Mononuclear cell (primary cell): Measurements from ENCODE around the gene PYM1. TPM values are rescaled to one million over a fixed set of nuclear protein-coding genes. Genes with fewer than 3 reads are reported as not detected.
A peak's percentile ranks its signal among the peaks of the same experiment; 100 is the strongest.
"Not testable (repeated sequence)": the region's sequence is repeated elsewhere in the genome, so short reads cannot be mapped to it uniquely, and the experiment has no call there.

ENCODE experiments used
- H3K27me3 ChIP-seq: 2 replicates; pipeline ENCODE4 v1.6.0; 2011; ENCODE audit warnings: low read length, control low read depth; ENCODE audit not compliant: insufficient read depth
- H3K4me1 ChIP-seq: 2 replicates; pipeline ENCODE4 v1.5.1; 2011; ENCODE audit warnings: mild to moderate bottlenecking, low read length, control low read depth; ENCODE audit not compliant: insufficient read depth
- H3K4me3 ChIP-seq: 2 replicates; pipeline ENCODE4 v1.5.1; 2011; ENCODE audit warnings: mild to moderate bottlenecking, low read length, moderate library complexity
- H3K9me3 ChIP-seq: 2 replicates; pipeline ENCODE4 v1.5.1; 2011; ENCODE audit warnings: low read depth, mild to moderate bottlenecking, control low read depth, low read length
- total RNA-seq: library from RNA; depleted of rRNA; stranded (reverse); fragments of >200 nt; gene quantifications from one replicate; pipeline ENCODE4 v1.2.3, GENCODE V29; 2012

Gene PYM1
- total RNA-seq, 1 donor = 21.2 TPM

GRCh38 chr12:55931780-55932550, 4.3 kb upstream of the PYM1 start:
- no peaks in the 10 kb centered on the region for H3K9me3 ChIP-seq
- H3K4me3 ChIP-seq = peak overlapping the region; percentile 81
- H3K27me3 ChIP-seq = no peaks in the 10 kb centered on the region
- H3K4me1 ChIP-seq = peaks cover 77% of the 10 kb centered on the region

- H3K4me1 ChIP-seq = peaks cover 74% of the 10 kb centered on the region
- H3K4me3 ChIP-seq = peak overlapping the region; percentile 81
- no peaks in the 10 kb centered on the region for H3K27me3 ChIP-seq
- no peaks in the 10 kb centered on the region for H3K9me3 ChIP-seq
Observed at GRCh38 chr12:55931317-55931779, 3.7 kb upstream of the PYM1 start.

GRCh38 chr12:55930771-55931316, 3.1 kb upstream of the PYM1 start, which contains the start of gene DGKA:
Gene DGKA (plus strand): TSS chr12:55931162. CDS start chr12:55936504, 5,342 bp downstream.
- Histone ChIP-seq H3K4me3 (peak within 1 kb of the TSS; percentile 81), H3K4me1 (peaks cover 77% of the 10 kb centered on the region), H3K9me3 (no peaks in the 10 kb centered on the region), H3K27me3 (no peaks in the 10 kb centered on the region)

- no peaks in the 10 kb centered on the region for H3K9me3 ChIP-seq
- H3K4me1 ChIP-seq = peaks cover 78% of the 10 kb centered on the region
- H3K4me3 ChIP-seq = peak overlapping the region; percentile 75
- no peaks in the 10 kb centered on the region for H3K27me3 ChIP-seq
Observed at GRCh38 chr12:55929306-55929791, 1.7 kb upstream of the PYM1 start.

GRCh38 chr12:55926738-55927587, 731 bp downstream of the PYM1 start:
- Histone ChIP-seq H3K4me3 (peak overlapping the region; percentile 75), H3K4me1 (peaks cover 58% of the 10 kb centered on the region), H3K9me3 (no peaks in the 10 kb centered on the region), H3K27me3 (no peaks in the 10 kb centered on the region)

- peak overlapping the region; percentile 75 for H3K4me3 ChIP-seq
- no peaks in the 10 kb centered on the region for H3K27me3 ChIP-seq
- H3K9me3 ChIP-seq = no peaks in the 10 kb centered on the region
- H3K4me1 ChIP-seq = peaks cover 56% of the 10 kb centered on the region
Observed at GRCh38 chr12:55925870-55926737, 1.6 kb downstream of the PYM1 start.

GRCh38 chr12:55925371-55925770, 2.3 kb downstream of the PYM1 start:
- Histone ChIP-seq H3K9me3 (no peaks in the 10 kb centered on the region), H3K4me1 (peaks cover 49% of the 10 kb centered on the region), H3K27me3 (no peaks in the 10 kb centered on the region), H3K4me3 (no peak overlapping the region)

- not testable (repeated sequence) for H3K9me3 ChIP-seq, H3K4me3 ChIP-seq, H3K27me3 ChIP-seq
- H3K4me1 ChIP-seq = peaks cover 37% of the 10 kb centered on the region
Observed at GRCh38 chr12:55923648-55924047, 4.0 kb downstream of the PYM1 start.

- Histone ChIP-seq H3K27me3 (no peaks in the 10 kb centered on the region), H3K4me1 (peaks cover 27% of the 10 kb centered on the region), H3K9me3 (no peaks in the 10 kb centered on the region), H3K4me3 (no peak overlapping the region)
Observed at GRCh38 chr12:55922126-55922525, 5.6 kb downstream of the PYM1 start.

- H3K27me3 ChIP-seq, H3K9me3 ChIP-seq, H3K4me3 ChIP-seq: not testable (repeated sequence)
- H3K4me1 ChIP-seq = peaks cover 27% of the 10 kb centered on the region
Observed at GRCh38 chr12:55919032-55919431, 8.7 kb downstream of the PYM1 start.

- Histone ChIP-seq H3K9me3 (no peaks in the 10 kb centered on the region), H3K27me3 (no peaks in the 10 kb centered on the region), H3K4me3 (no peak overlapping the region), H3K4me1 (peaks cover 24% of the 10 kb centered on the region)
Observed at GRCh38 chr12:55915482-55915859, 12.2 kb downstream of the PYM1 start.

- H3K27me3 ChIP-seq = no peaks in the 10 kb centered on the region
- H3K4me3 ChIP-seq = no peak overlapping the region
- H3K9me3 ChIP-seq = no peaks in the 10 kb centered on the region
- H3K4me1 ChIP-seq = peaks cover 20% of the 10 kb centered on the region
Observed at GRCh38 chr12:55912908-55913307, 14.8 kb downstream of the PYM1 start.

- H3K4me1 ChIP-seq = peaks cover 1% of the 10 kb centered on the region
- H3K4me3 ChIP-seq = no peak overlapping the region
Observed at GRCh38 chr12:55909513-55909884, 18.2 kb downstream of the PYM1 start.

GRCh38 chr12:55908726-55909512, 18.8 kb downstream of the PYM1 start:
- H3K27me3 ChIP-seq = no peaks in the 10 kb centered on the region
- no peak overlapping the region for H3K4me3 ChIP-seq
- no peaks in the 10 kb centered on the region for H3K9me3 ChIP-seq
- no peaks in the 10 kb centered on the region for H3K4me1 ChIP-seq

More at GRCh38 chr12:55909513-55909884, 18.2 kb downstream of the PYM1 start:
- Histone ChIP-seq H3K9me3 (no peaks in the 10 kb centered on the region), H3K27me3 (no peaks in the 10 kb centered on the region)
